ENCODE data around the gene MRPL38. TPM values are rescaled to one million over a fixed set of nuclear protein-coding genes. Genes with fewer than 3 reads are reported as not detected.

MRPL38 gene
- total and polyA plus RNA-seq, 2 of the 8 experiments (the other 6 are each of a cell fraction or from before 2014, with no cell fraction given) = 78.4 to 125 TPM

DNA sequence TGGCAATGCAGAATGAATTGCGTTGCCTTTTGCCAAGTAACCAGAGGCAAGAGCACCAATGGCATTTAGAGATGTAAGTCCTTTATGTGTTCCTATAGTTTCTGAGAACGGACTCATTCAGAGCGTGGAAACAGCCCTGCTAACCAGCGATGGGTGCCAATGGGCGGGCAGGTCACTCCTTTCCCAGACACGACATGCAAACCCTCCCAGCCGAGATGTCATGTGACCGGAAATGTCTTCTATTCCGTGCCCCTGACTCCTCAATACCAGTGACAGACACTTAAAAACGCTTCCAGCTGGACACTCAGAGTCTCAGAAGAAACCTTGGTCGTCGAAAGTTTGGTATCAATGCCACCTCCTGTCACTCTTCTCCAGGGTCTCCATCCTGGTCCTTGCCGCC lies 33.0 kb upstream of the MRPL38 start (continued):
- TF ChIP-seq, protein P1, sequence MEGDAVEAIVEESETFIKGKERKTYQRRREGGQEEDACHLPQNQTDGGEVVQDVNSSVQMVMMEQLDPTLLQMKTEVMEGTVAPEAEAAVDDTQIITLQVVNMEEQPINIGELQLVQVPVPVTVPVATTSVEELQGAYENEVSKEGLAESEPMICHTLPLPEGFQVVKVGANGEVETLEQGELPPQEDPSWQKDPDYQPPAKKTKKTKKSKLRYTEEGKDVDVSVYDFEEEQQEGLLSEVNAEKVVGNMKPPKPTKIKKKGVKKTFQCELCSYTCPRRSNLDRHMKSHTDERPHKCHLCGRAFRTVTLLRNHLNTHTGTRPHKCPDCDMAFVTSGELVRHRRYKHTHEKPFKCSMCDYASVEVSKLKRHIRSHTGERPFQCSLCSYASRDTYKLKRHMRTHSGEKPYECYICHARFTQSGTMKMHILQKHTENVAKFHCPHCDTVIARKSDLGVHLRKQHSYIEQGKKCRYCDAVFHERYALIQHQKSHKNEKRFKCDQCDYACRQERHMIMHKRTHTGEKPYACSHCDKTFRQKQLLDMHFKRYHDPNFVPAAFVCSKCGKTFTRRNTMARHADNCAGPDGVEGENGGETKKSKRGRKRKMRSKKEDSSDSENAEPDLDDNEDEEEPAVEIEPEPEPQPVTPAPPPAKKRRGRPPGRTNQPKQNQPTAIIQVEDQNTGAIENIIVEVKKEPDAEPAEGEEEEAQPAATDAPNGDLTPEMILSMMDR (IDR thresholded peaks at IDR 0.05; ENCODE audit: control extremely low read depth in 1 of 3, insufficient read depth in 1 of 3, low read depth in 1 of 3, low read length in 3 of 3) = no peak
- TF ChIP-seq EZH2 (IDR thresholded peaks at IDR 0.05; ENCODE audit: low read depth, low read length, severe bottlenecking) (no peak), TEAD4 (IDR thresholded peaks at IDR 0.05; ENCODE audit: low read depth, low read length) (no peak), SIN3A (conservative IDR thresholded peaks at IDR 0.05 in 1 of 2, IDR thresholded peaks at IDR 0.05 in 1 of 2; ENCODE audit: low read depth in 1 of 2, low read length in 2 of 2) (no peak), CREB1 (IDR thresholded peaks at IDR 0.05) (no peak), RXRA (IDR thresholded peaks at IDR 0.05; ENCODE audit: insufficient read depth, low read depth, low read length) (no peak)
- TF ChIP-seq, protein P2, sequence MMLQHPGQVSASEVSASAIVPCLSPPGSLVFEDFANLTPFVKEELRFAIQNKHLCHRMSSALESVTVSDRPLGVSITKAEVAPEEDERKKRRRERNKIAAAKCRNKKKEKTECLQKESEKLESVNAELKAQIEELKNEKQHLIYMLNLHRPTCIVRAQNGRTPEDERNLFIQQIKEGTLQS (IDR thresholded peaks at IDR 0.05; ENCODE audit: insufficient read depth, low read depth, low read length) = no peak
